ENCODE results near the gene CDS2.
A peak's percentile ranks its signal among the peaks of the same experiment; 100 is the strongest.

CDS2 gene

GRCh38 chr20:5197847-5198650, 71.2 kb downstream of the CDS2 start:
- H3K4me3 ChIP-seq (ENCODE audit: insufficient read length, low read depth): no peak overlapping the region
- H3K27me3 ChIP-seq (ENCODE audit: insufficient read depth, insufficient read length): no peaks in the 10 kb centered on the region
- no peaks in the 10 kb centered on the region for H3K9me3 ChIP-seq (ENCODE audit: insufficient read depth, low read length)
- no peak overlapping the region for H3K9ac ChIP-seq (ENCODE audit: insufficient read length, low read depth)
- TF ChIP-seq YY1 (IDR thresholded peaks at IDR 0.05; ENCODE audit: insufficient read depth, insufficient read length) (no peak), ZNF274 (IDR thresholded peaks at IDR 0.05; ENCODE audit: low read depth, low read length) (no peak), SUZ12 (IDR thresholded peaks at IDR 0.05; ENCODE audit: extremely low read depth, insufficient read depth, insufficient read length) (no peak)
- H3K4me1 ChIP-seq (ENCODE audit: insufficient read depth, insufficient read length): peaks cover 8% of the 10 kb centered on the region
- DNase-seq (ENCODE audit: low read depth, low spot score): no peak
- H3K36me3 ChIP-seq (ENCODE audit: insufficient read depth, insufficient read length, low read length): peaks cover 16% of the 10 kb centered on the region

GRCh38 chr20:5198651-5198924, 71.8 kb downstream of the CDS2 start:
- Histone ChIP-seq H3K36me3 (ENCODE audit: insufficient read depth, insufficient read length, low read length) (peaks cover 16% of the 10 kb centered on the region), H3K27me3 (ENCODE audit: insufficient read depth, insufficient read length) (no peaks in the 10 kb centered on the region), H3K4me1 (ENCODE audit: insufficient read depth, insufficient read length) (peaks cover 8% of the 10 kb centered on the region), H3K4me3 (ENCODE audit: insufficient read length, low read depth) (no peak overlapping the region), H3K9ac (ENCODE audit: insufficient read length, low read depth) (no peak overlapping the region), H3K9me3 (ENCODE audit: insufficient read depth, low read length) (no peaks in the 10 kb centered on the region)
- DNase-seq (ENCODE audit: low read depth, low spot score): no peak
- no peak for TF ChIP-seq SUZ12 (IDR thresholded peaks at IDR 0.05; ENCODE audit: extremely low read depth, insufficient read depth, insufficient read length)
- no peak for TF ChIP-seq ZNF274 (IDR thresholded peaks at IDR 0.05; ENCODE audit: low read depth, low read length)
- no peak for TF ChIP-seq YY1 (IDR thresholded peaks at IDR 0.05; ENCODE audit: insufficient read depth, insufficient read length)

GRCh38 chr20:5203380-5203779, 76.6 kb downstream of the CDS2 start:
- Histone ChIP-seq H3K9ac (ENCODE audit: insufficient read length, low read depth) (no peak overlapping the region), H3K27me3 (ENCODE audit: insufficient read depth, insufficient read length) (no peaks in the 10 kb centered on the region), H3K36me3 (ENCODE audit: insufficient read depth, insufficient read length, low read length) (peaks cover 5% of the 10 kb centered on the region), H3K4me1 (ENCODE audit: insufficient read depth, insufficient read length) (no peaks in the 10 kb centered on the region), H3K4me3 (ENCODE audit: insufficient read length, low read depth) (no peak overlapping the region), H3K9me3 (ENCODE audit: insufficient read depth, low read length) (no peaks in the 10 kb centered on the region)
- DNase-seq (ENCODE audit: low read depth, low spot score): no peak
- no peak for TF ChIP-seq ZNF274 (IDR thresholded peaks at IDR 0.05; ENCODE audit: low read depth, low read length)
- TF ChIP-seq YY1 (IDR thresholded peaks at IDR 0.05; ENCODE audit: insufficient read depth, insufficient read length): no peak
- no peak for TF ChIP-seq SUZ12 (IDR thresholded peaks at IDR 0.05; ENCODE audit: extremely low read depth, insufficient read depth, insufficient read length)

GRCh38 chr20:5205348-5206210, 78.8 kb downstream of the CDS2 start:
- no peaks in the 10 kb centered on the region for H3K27me3 ChIP-seq (ENCODE audit: insufficient read depth, insufficient read length)
- H3K4me1 ChIP-seq (ENCODE audit: insufficient read depth, insufficient read length): no peaks in the 10 kb centered on the region
- no peak overlapping the region for H3K9ac ChIP-seq (ENCODE audit: insufficient read length, low read depth)
- H3K36me3 ChIP-seq (ENCODE audit: insufficient read depth, insufficient read length, low read length): no peaks in the 10 kb centered on the region
- TF ChIP-seq YY1 (IDR thresholded peaks at IDR 0.05; ENCODE audit: insufficient read depth, insufficient read length): no peak
- no peaks in the 10 kb centered on the region for H3K9me3 ChIP-seq (ENCODE audit: insufficient read depth, low read length)
- DNase-seq (ENCODE audit: low read depth, low spot score): peak; percentile 87
- H3K4me3 ChIP-seq (ENCODE audit: insufficient read length, low read depth): no peak overlapping the region

- no peak for TF ChIP-seq YY1 (IDR thresholded peaks at IDR 0.05; ENCODE audit: insufficient read depth, insufficient read length)
- no peak for TF ChIP-seq ZNF274 (IDR thresholded peaks at IDR 0.05; ENCODE audit: low read depth, low read length)
- TF ChIP-seq SUZ12 (IDR thresholded peaks at IDR 0.05; ENCODE audit: extremely low read depth, insufficient read depth, insufficient read length): no peak
- Histone ChIP-seq H3K4me3 (ENCODE audit: insufficient read length, low read depth) (no peak overlapping the region), H3K9ac (ENCODE audit: insufficient read length, low read depth) (no peak overlapping the region), H3K9me3 (ENCODE audit: insufficient read depth, low read length) (no peaks in the 10 kb centered on the region), H3K27me3 (ENCODE audit: insufficient read depth, insufficient read length) (no peaks in the 10 kb centered on the region), H3K4me1 (ENCODE audit: insufficient read depth, insufficient read length) (no peaks in the 10 kb centered on the region), H3K36me3 (ENCODE audit: insufficient read depth, insufficient read length, low read length) (peaks cover 2% of the 10 kb centered on the region)
- DNase-seq (ENCODE audit: low read depth, low spot score): no peak
Measured at GRCh38 chr20:5207138-5207537, 80.3 kb downstream of the CDS2 start.

- H3K4me3 ChIP-seq (ENCODE audit: insufficient read length, low read depth): no peak overlapping the region
- H3K36me3 ChIP-seq (ENCODE audit: insufficient read depth, insufficient read length, low read length): peaks cover 3% of the 10 kb centered on the region
Measured at GRCh38 chr20:5211803-5212714, 85.3 kb downstream of the CDS2 start.

More at GRCh38 chr20:5211803-5212714, 85.3 kb downstream of the CDS2 start:
- H3K27me3 ChIP-seq (ENCODE audit: insufficient read depth, insufficient read length): no peaks in the 10 kb centered on the region
- no peak overlapping the region for H3K9ac ChIP-seq (ENCODE audit: insufficient read length, low read depth)
- H3K4me1 ChIP-seq (ENCODE audit: insufficient read depth, insufficient read length): no peaks in the 10 kb centered on the region
- DNase-seq (ENCODE audit: low read depth, low spot score): no peak
- TF ChIP-seq ZNF274 (IDR thresholded peaks at IDR 0.05; ENCODE audit: low read depth, low read length) (no peak), SUZ12 (IDR thresholded peaks at IDR 0.05; ENCODE audit: extremely low read depth, insufficient read depth, insufficient read length) (no peak), YY1 (IDR thresholded peaks at IDR 0.05; ENCODE audit: insufficient read depth, insufficient read length) (no peak)
- H3K9me3 ChIP-seq (ENCODE audit: insufficient read depth, low read length): no peaks in the 10 kb centered on the region

Data from NT2/D1 (cell line).